Subcutaneous abdominal adipose tissue (tissue), 5 donors: ENCODE results near the gene ERF.
A peak's percentile ranks its signal among the peaks of the same experiment; 100 is the strongest.

Source experiments
- H3K27ac ChIP-seq: one replicate; pipeline ENCODE4 v1.7.0; 2013; ENCODE audit warnings: low read depth, mild to moderate bottlenecking, inconsistent platforms, low read length, moderate library complexity
- H3K27me3 ChIP-seq, 5 donors: one replicate each; pipeline ENCODE4 v1.7.0; 2013; ENCODE audit warnings: low read length in 5 of 5, inconsistent platforms in 1 of 5; ENCODE audit not compliant: control insufficient read depth in 5 of 5, insufficient read depth in 4 of 5
- H3K36me3 ChIP-seq, 5 donors: one replicate each; pipeline ENCODE4 v1.7.0; 2013; ENCODE audit warnings: low read length in 5 of 5; ENCODE audit not compliant: control insufficient read depth in 5 of 5, insufficient read depth in 5 of 5
- H3K4me1 ChIP-seq, 5 donors: one replicate each; pipeline ENCODE4 v1.7.0; 2013; ENCODE audit warnings: low read length in 5 of 5, mild to moderate bottlenecking in 3 of 5, moderate library complexity in 1 of 5; ENCODE audit not compliant: control insufficient read depth in 5 of 5, insufficient read depth in 5 of 5
- H3K4me3 ChIP-seq, 5 donors: one replicate each; pipeline ENCODE4 v1.7.0; 2013; ENCODE audit warnings: low read length in 5 of 5, low read depth in 1 of 5
- H3K9ac ChIP-seq, 5 donors: one replicate each; pipeline ENCODE4 v1.7.0; 2013; ENCODE audit warnings: low read length in 5 of 5, mild to moderate bottlenecking in 4 of 5, moderate library complexity in 3 of 5
- H3K9me3 ChIP-seq, 5 donors: one replicate each; pipeline ENCODE4 v1.7.0; 2013; ENCODE audit warnings: low read length in 5 of 5; ENCODE audit not compliant: control insufficient read depth in 5 of 5
- donor health status: healthy.
- donor health status: healthy.
- donor health status: healthy.
- donor health status: healthy.
- donor health status: healthy.

ERF gene

GRCh38 chr19:42204664-42205063, 50.3 kb downstream of the ERF start:
- no peak overlapping the region for H3K4me3 ChIP-seq
- peaks cover 4 to 32% (median 25%) of the 10 kb centered on the region in 5 donors for H3K4me1 ChIP-seq
- peaks cover 3 to 85% (median 65%) of the 10 kb centered on the region in 5 donors for H3K36me3 ChIP-seq
- H3K9ac ChIP-seq = no peak overlapping the region
- no peaks in the 10 kb centered on the region for H3K9me3 ChIP-seq
- no peaks in the 10 kb centered on the region for H3K27me3 ChIP-seq
- no peak overlapping the region for H3K27ac ChIP-seq

- Histone ChIP-seq H3K9me3 (no peaks in the 10 kb centered on the region), H3K4me3 (no peak overlapping the region), H3K4me1 (peaks cover 4 to 42% (median 32%) of the 10 kb centered on the region in 5 donors), H3K9ac (no peak overlapping the region), H3K27ac (no peak overlapping the region), H3K27me3 (no peaks in the 10 kb centered on the region), H3K36me3 (peaks cover 0 to 85% (median 66%) of the 10 kb centered on the region in 5 donors)
Measured at GRCh38 chr19:42203700-42204099, 51.2 kb downstream of the ERF start.

DNA sequence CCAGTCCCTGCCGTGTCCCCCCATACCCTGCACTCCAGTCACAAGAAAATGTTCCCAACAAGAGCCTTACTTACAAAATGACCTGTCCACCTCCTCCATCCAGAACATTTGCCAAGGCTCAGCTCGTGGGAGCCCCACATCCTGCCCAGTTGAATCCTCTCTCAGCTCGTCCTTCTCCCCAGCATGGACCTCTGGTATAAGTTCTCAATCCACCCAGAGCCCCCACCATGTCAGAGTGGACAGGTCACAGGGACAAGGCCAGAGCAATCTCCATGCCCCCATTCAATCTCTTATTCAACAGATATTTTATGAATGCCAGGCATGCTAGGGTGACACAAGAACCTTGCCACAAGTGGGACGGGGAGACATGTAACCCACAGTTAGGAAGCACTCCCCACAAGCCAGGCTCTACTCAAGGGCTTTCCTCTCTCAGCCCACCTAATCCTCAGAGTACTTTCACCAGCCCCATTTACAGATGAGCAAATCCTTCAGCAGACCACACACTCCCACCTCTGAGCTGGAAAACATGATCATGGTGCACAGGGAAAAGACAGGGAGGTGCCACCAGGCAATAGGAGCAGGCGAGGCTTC, 52.5 kb downstream of the ERF start:
- Histone ChIP-seq H3K27ac (peak overlapping the region; percentile 30), H3K4me1 (peaks cover 2 to 44% (median 33%) of the 10 kb centered on the region in 5 donors)

DNA sequence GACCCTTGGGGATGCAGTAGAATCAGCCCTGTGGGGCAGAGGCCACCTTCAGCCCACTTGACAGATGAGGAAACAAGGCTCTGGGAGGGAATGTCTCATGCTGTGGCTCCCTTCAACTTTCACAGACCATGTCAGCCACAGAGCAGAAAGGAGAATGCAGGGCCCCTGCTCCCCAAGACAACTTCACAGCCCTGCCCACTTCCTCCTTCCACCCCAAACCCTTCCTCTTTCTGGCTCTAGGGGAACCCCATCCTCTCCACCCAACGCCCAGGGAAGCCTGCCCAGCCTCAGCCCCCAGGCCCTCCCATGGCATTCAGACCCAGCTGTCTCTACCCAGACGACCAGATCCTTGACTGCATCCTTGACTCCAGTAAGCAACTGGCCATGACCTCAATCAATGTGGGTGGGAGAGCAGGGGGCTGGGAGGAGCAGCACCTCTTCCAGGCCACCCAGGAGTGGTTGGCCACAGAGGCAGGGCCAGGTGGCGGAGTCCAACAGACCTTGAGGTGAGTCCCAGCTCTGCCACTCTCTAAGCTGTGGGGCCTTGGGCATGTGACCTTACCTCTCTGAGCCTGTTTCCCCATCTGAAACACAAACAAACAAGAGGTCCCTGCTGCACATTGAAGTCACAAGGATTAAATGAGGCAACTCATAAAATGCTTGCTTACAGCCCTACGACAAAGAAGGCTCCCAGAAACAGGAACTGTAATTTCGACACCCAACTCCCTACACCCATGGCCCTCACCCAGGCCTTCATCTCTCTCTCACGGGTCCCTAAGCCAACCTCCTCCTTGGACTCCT, 53.2 kb downstream of the ERF start:
- Histone ChIP-seq H3K36me3 (peaks cover 0 to 75% (median 52%) of the 10 kb centered on the region in 5 donors), H3K4me1 (peaks cover 2 to 49% (median 33%) of the 10 kb centered on the region in 5 donors), H3K9ac (peak overlapping the region in 2 of 5 donors; percentile 2 to 36), H3K9me3 (no peaks in the 10 kb centered on the region), H3K27ac (peak overlapping the region; percentile 46), H3K4me3 (peak overlapping the region in 1 of 5 donors; percentile 17), H3K27me3 (no peaks in the 10 kb centered on the region)

More for the DNA sequence above, 52.5 kb downstream of the ERF start:
- Histone ChIP-seq H3K4me3 (no peak overlapping the region), H3K9me3 (no peaks in the 10 kb centered on the region), H3K27me3 (no peaks in the 10 kb centered on the region), H3K9ac (no peak overlapping the region), H3K36me3 (peaks cover 0 to 80% (median 59%) of the 10 kb centered on the region in 5 donors)

GRCh38 chr19:42200116-42200715, 54.7 kb downstream of the ERF start:
- Histone ChIP-seq H3K27me3 (peaks cover 0 to 2% (median 0%) of the 10 kb centered on the region in 5 donors), H3K36me3 (peaks cover 0 to 63% (median 49%) of the 10 kb centered on the region in 5 donors), H3K4me3 (no peak overlapping the region), H3K4me1 (peaks cover 2 to 49% (median 33%) of the 10 kb centered on the region in 5 donors), H3K27ac (no peak overlapping the region), H3K9ac (no peak overlapping the region), H3K9me3 (no peaks in the 10 kb centered on the region)

DNA sequence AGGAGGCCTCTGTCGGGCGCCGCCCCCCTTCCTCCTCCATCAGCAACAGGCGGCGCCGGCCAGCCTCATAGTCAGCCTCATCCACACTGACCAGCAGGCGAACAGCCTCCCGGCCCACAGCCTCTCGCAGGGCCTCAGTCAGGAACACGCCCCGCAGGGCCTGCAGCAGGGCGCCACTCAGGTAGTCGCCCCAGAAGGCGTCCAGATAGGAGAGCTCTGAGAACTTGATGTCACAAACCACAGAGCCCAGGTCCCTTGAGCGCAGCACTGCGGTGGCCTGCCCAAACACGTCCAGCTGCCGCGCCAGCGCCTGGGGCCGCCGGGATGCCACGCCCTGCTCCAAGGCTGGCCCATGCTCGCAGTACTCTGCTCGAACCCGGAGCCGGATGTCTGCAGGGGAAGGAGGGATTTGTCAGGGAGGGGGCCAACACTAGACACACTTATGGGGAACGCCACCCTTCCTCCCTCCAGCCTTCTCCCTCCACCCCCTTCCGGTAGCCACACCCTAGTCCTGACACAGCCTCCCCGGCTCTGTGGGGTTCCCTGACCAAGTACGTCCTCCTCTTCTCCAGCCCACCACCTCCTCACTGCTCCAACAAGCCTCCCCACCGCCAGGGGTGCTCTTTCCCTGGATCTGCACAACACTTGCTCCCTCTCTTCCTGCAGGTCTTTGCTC, 55.4 kb downstream of the ERF start:
- no peaks in the 10 kb centered on the region for H3K9me3 ChIP-seq
- H3K27ac ChIP-seq = no peak overlapping the region
- H3K27me3 ChIP-seq = peaks cover 0 to 2% (median 0%) of the 10 kb centered on the region in 5 donors
- peak overlapping the region in 1 of 5 donors; percentile 23 for H3K4me3 ChIP-seq
- H3K9ac ChIP-seq = no peak overlapping the region
- H3K4me1 ChIP-seq = peaks cover 2 to 49% (median 33%) of the 10 kb centered on the region in 5 donors
- peaks cover 0 to 58% (median 45%) of the 10 kb centered on the region in 5 donors for H3K36me3 ChIP-seq

DNA sequence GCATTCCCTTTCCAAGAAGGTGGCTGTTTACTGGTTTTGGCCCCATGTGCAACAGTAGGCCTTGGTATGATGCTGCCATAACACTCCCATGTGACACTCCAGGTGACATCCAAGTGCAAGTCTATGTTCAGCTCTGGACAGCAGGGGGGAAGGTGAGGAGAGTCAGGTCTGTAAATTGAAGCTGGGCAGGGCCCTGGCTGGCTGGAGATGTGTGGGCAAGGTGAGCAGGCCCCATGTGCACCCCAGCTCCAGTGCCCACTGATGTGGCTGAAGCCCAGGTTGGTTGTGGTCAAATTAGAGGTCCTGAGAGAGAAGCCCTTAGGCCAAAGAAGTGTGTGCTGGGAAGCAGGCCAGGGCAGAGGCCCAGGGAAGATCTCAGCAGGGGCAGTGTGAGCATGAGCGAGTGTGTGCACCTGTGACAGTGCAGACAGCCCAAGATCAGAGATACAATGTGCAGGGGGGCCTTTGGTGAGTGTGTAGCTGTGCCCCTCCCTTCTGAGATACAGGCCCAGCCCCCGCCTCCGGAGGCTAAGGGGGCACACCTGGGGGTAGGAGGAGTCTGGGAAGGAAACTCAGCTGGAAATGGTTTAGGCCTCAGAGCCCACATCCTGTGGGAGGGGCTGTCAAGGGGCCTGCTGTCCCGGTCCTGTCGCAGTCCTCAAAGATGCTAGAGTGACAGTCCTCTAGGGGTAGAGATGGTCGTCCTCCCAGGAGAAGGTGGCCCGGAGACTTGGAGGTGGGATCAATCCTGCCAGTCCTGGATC, 56.1 kb downstream of the ERF start:
- Histone ChIP-seq H3K4me3 (no peak overlapping the region), H3K36me3 (peaks cover 0 to 52% (median 41%) of the 10 kb centered on the region in 5 donors), H3K9ac (peak overlapping the region in 1 of 5 donors; percentile 30), H3K4me1 (peaks cover 2 to 49% (median 33%) of the 10 kb centered on the region in 5 donors), H3K27ac (no peak overlapping the region), H3K27me3 (peaks cover 0 to 2% (median 0%) of the 10 kb centered on the region in 5 donors), H3K9me3 (peaks cover 0 to under 1% (median 0%) of the 10 kb centered on the region in 5 donors)
